DND-41 (cell line): Measurements from ENCODE around the gene SIGLEC1.

Experiments
- EZH2 ChIP-seq: IDR thresholded peaks from 3 replicates; pipeline ENCODE4 v1.6.1; 2012; ENCODE audit warnings: borderline replicate concordance, low read depth, mild to moderate bottlenecking, moderate library complexity, low read length, inconsistent platforms; ENCODE audit not compliant: severe bottlenecking
- TF ChIP-seq, protein P1 (sequence below): IDR thresholded peaks from 2 replicates; pipeline ENCODE4 v1.5.1; 2012; ENCODE audit warnings: borderline replicate concordance, low read length, moderate library complexity, mild to moderate bottlenecking; ENCODE audit not compliant: poor library complexity, severe bottlenecking; ENCODE audit errors: extremely low read depth

DNA sequence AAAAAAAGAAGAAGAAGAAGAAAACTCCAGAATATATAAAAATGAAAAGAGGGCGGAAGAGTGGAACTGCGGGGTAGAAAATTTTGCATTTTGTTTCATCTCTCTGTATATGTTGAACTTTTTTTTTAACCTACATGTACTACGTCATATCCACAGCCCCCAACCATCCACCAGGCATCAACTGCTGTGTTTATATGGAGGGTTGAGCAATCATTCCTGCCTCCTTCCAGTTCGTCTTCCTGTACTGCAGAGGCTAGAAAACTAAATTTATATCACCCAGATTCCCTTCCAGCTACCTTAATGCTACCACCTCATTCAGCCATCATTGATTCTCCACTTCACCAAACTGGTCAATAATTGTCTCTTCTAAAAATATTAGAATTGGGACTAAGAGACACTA lies 9.5 kb upstream of the SIGLEC1 start:
- TF ChIP-seq, protein P1, sequence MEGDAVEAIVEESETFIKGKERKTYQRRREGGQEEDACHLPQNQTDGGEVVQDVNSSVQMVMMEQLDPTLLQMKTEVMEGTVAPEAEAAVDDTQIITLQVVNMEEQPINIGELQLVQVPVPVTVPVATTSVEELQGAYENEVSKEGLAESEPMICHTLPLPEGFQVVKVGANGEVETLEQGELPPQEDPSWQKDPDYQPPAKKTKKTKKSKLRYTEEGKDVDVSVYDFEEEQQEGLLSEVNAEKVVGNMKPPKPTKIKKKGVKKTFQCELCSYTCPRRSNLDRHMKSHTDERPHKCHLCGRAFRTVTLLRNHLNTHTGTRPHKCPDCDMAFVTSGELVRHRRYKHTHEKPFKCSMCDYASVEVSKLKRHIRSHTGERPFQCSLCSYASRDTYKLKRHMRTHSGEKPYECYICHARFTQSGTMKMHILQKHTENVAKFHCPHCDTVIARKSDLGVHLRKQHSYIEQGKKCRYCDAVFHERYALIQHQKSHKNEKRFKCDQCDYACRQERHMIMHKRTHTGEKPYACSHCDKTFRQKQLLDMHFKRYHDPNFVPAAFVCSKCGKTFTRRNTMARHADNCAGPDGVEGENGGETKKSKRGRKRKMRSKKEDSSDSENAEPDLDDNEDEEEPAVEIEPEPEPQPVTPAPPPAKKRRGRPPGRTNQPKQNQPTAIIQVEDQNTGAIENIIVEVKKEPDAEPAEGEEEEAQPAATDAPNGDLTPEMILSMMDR = no peak
- no peak for TF ChIP-seq EZH2
